NOMO-1 (cell line): ENCODE results near the gene PGRMC1.
A peak's percentile ranks its signal among the peaks of the same experiment; 100 is the strongest.
"Not testable (repeated sequence)": the region's sequence is repeated elsewhere in the genome, so short reads cannot be mapped to it uniquely, and the experiment has no call there.

Source experiments
- DNase-seq, 2 experiments: peaks; one replicate each; lab custom pipeline; 2025; ENCODE audit not compliant: unreplicated experiment in 2 of 2; lab: John Stamatoyannopoulos, UW

PGRMC1 gene

DNA sequence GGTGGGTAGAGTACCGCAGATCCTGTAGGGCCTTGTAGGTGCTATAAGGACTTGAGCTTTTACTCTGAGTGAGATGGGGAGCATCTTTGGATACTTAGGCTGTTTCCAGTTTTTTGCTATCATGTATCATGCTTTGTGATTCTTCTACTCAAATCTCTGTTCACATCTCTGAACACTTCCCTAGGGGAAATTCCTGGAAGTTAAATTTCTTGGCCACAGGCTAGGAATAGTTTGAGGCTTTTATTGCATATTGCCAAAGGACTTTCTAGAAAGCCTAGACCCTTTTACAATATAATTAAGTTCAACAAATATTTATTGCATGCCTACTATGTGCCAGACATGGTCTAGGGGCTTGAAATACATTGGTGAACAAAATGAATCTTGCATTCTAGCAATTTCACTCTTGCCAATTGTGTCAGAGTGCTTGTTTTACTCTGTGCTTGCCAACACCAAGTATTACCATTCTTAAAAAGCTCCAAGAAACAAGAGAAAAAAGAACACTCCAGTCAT, 4.1 kb upstream of the PGRMC1 start:
- DNase-seq, result no peak

GRCh38 chrX:119235051-119235511, 1.0 kb upstream of the PGRMC1 start:
- no peak for DNase-seq

GRCh38 chrX:119236623-119237561, 807 bp downstream of the PGRMC1 start:
- no peak for DNase-seq

- DNase-seq, result no peak
Observed at GRCh38 chrX:119237562-119237942, 1.5 kb downstream of the PGRMC1 start.

DNA sequence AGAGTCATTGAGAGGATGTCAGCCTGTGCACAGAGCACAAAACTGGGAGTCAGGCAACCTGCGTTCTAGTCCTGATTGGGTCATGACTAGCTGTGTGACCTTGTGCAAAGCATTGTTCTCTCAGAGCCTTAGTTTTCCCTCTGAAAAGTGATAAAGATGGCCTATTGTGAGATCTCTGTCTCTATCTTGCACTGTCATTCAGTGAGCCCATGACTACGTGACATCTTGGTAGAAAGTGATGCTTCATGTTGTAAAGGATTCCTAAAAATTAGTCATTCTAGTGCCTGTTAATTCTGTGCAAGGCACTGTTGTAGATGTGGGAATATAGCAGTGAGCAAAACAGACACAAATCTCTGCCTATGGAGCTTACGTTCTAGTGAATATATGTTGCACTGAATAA, 2.5 kb downstream of the PGRMC1 start:
- DNase-seq, result no peak

DNA sequence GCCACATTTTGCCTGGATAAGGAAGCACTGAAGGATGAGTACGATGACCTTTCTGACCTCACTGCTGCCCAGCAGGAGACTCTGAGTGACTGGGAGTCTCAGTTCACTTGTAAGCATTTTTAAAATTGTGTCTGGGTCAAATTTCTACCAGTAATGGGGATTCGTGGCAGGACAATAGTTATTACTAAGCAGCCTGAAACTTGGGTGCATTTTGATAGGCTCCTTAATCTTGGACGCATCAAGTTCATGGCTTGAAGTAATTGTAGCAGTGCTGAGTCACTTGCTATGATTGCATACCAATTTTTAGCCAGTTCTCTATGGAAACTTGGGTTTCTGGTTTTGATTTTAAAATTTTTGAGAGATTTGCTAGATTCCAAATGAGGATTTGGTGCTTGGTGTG, 4.3 kb downstream of the PGRMC1 start:
- no peak for DNase-seq

- DNase-seq, result no peak
Observed at GRCh38 chrX:119247702-119248101, 11.6 kb downstream of the PGRMC1 start.

DNA sequence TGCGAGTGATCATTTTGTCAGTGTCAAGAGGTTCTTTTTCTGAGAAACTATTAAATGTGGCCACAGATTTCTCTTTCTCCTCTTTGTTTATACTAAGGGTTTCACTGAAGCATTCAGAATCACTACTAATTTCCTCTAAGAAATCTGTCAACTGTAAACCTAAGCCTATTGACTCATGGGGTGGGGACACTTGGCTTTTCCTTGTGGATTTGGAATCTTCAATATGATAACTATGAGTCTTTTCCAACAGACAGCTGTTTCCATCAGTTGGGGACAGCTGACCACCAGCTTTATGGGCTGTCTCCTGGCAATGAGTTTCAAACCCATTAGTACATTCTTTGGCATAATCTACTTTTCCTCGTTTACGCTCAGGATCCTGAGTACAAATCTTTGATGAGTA, 13.8 kb downstream of the PGRMC1 start:
- DNase-seq, result no peak

DNA sequence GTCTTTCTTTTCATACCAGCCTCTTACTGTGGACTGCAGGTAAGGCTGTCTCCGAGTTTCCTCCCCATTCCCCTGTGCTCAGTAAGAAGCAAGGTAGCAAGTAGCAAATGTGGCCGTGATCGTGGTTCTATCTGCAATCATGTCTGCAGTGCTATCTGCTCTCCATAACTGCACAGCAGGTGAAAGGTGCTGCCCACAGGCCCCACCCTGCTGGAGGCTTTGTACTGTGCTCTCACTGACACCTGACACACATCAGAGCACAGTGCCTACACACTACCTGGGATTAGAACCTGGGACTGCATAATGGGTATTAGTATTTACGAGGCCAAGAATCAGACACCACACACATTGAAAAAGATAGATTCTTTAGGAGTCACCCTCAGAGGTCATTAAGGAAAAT, 15.3 kb downstream of the PGRMC1 start:
- DNase-seq, result no peak

GRCh38 chrX:119252716-119253115, 16.6 kb downstream of the PGRMC1 start:
- DNase-seq, result no peak

GRCh38 chrX:119266364-119266995, 30.4 kb downstream of the PGRMC1 start:
- peak in 1 of 2 experiments; percentile 19 for DNase-seq

GRCh38 chrX:119267115-119267514, 31.0 kb downstream of the PGRMC1 start:
- DNase-seq, result not testable (repeated sequence)

DNA sequence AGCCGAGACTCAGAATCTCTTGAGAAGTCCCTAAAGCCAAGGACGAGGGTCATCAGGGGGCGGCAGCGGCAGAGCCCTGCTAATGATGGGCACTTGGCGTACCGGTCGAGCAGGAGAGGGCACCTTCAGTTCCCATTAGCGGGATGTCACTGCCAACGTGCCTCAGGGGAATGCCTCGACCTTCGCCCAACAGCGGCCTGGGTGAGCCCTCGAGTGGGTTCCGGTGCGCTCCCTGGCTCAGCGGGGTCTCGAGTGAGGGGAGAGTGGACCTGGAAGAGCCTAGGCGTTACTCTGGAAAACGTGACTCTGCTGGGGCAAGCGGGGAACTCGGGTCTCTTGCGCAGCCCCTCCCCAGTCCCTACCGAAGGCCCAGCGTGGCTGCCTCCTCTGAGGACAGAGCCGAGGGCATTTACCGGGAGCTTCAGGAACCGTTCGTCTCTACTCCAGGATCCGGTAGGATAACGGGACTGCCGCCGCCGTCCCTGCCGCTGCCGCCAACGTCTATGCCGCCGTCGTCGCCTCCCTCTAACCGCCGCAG, 36.9 kb downstream of the PGRMC1 start:
- no peak for DNase-seq

DNA sequence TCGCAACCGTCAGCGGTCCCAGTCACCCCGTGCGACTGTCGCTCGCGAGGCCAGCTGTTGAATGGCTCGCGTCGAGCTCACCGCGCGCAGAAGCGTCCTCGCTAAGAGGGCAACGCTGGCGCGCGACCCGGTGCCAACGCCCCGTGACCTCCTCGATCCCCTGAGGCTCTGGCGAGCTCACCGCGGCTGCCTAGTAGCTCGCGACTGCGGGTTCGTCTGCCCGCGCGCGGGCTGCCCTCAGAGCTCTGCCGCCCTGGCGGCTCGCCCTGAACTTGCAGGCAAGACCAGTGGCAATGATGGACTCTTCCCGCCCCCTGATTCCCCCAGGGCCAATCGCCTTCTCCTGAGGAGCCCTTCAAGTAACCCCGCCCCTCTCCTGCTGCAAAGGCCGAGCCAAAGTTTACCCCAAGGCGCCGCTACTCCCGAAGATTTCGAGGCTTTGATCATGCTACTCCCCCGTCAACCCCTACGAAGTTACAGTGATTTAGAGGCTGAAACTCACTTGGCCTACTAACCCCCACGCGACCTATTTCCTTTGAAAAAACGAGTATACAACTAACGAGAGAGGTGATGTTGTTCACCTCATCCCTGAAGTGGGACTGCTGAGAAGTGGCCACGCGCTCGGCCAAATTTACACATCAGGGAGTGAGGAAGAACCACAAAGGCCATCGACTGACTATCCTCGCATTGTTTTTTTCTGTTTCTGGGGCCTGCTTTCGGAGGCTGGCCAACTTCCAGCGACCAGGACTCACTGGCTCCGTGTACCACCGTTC, 37.5 kb downstream of the PGRMC1 start:
- DNase-seq, result no peak

DNA sequence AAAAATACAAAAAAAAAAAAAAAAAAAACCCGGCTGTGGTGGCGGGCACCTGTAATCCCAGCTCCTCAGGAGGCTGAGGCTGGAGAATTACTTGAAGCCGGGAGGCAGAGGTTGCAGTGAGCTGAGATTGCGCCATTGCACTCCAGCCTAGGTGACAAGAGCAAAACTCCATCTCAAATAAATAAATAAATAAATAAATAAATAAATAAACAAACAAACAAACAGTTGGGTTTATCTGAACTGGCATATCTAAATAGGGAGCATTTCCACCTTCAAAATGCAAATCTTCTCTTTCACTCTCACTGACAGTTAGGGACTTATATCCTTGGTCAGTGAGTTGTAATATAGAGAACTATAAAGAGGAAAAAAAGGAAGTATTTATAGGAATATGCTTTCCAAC, 46.3 kb downstream of the PGRMC1 start:
- DNase-seq, result not testable (repeated sequence)

- no peak for DNase-seq
Observed at GRCh38 chrX:119288890-119289393, 52.9 kb downstream of the PGRMC1 start.

DNA sequence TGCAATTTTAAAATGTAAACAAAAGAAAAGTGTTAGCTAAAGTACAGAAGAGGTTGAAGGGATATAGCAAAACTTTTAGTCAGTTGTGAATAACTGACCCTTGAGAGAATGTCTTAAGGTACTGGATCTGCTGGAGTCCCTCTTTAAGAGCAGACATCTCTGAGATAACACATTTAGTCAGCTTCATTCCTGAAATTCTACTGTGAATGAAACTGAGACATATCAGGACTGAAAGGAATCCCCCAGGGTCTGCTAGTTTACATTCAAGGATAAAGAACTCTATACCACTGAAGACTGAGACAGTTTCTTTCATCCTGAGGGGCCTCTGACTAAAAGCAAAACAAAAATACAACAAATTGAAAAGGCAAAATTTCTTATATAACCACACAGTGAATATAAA, 54.4 kb downstream of the PGRMC1 start:
- no peak for DNase-seq

DNA sequence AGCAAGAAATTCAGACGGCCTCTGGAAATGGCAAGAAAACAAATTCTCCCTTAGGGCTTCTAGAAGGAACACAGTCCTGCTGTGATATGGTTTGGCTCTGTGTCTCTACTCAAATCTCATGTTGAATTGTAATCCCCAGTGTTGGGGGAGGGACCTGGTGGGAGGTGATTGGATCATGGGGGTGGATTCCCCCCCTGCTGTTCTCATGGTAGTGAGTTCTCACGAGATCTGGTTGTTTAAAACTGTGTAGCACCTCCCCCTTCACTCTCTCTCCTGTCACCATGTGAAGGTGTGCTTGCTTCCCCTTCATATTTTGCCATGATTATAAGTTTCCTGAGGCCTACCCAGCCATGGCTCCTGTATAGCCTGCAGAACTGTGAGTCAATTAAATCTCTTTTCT, 55.2 kb downstream of the PGRMC1 start:
- DNase-seq, result not testable (repeated sequence)

DNA sequence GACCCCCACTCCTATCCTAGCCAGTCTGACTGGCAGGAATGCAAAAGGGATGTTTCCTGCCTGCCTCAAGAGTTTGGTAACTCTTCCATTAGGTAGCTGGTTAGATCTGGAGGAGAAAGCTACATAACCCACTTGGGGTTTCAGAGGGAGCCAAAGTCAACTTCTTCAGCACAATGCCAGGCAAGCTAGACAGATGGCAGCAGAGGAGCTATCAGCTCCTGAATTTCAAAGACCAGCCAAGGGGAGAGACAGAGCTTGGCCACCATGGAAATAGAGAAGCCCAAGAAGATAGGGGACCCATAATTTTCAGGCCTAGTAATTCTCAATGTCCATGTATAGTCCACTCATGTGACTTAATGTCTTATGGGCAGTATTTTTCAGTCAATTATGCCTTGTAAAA, 56.4 kb downstream of the PGRMC1 start:
- DNase-seq, result no peak
